Measurements from ENCODE around the gene GJA4. TPM values are rescaled to one million over a fixed set of nuclear protein-coding genes. Genes with fewer than 3 reads are reported as not detected.

GJA4 gene
- total and polyA plus RNA-seq, 4 donors = 6.1 to 10.6 (median 9.1) TPM

DNA sequence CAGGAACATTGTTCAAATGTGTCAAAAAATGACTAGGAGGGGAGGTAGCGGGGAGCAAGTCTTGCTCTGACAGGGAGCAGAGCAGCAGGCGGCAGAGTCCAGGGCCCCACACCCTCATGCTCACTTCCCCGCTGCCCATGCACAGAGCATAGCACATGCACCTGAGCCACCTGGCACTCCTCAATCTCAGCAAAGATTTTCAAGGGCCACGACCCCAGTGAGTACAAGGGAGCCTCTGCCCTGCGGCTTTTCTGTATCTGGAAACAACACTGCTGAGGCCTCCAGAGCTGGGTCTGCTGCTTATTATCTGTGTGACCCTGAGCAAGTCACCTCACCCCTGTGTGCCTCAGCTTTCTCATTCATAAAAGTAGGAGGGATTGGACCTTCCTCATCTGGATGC lies 12.8 kb upstream of the GJA4 start:
- WGBS = 91% methylated on average over 5 of the region's 5 CpGs
- DNase-seq (ENCODE audit: low spot score) = no peak

DNA sequence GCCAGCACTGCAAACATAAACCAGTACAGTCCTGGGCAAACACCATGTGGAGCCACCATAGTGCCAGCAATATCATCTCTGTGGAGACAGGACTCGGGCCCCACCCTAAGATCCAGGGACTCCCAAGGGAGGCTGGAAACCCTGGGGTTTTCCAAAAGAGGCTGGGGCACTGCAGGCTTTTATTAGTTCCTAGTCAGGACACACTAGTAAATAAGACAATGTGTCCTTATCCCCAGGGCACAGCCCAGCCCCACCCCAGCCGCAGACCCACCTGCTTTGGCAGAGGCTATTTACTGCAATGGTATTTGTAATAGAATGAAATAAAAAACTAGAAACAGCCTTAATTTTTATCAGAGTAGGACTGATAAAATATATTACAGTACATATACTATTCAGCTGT lies 12.3 kb upstream of the GJA4 start:
- H3K36me3 ChIP-seq (ENCODE audit: control insufficient read depth in 4 of 4, insufficient read depth in 3 of 4, low read depth in 1 of 4, low read length in 3 of 4) = no peaks in the 10 kb centered on the region
- no peaks in the 10 kb centered on the region for H3K27me3 ChIP-seq (ENCODE audit: control insufficient read depth in 4 of 4, insufficient read depth in 4 of 4, low read length in 3 of 4)
- no peaks in the 10 kb centered on the region for H3K9me3 ChIP-seq (ENCODE audit: control insufficient read depth in 4 of 4, low read length in 3 of 4)
- no peak overlapping the region for H3K9ac ChIP-seq (ENCODE audit: low read depth in 1 of 2, low read length in 2 of 2)
- no peak overlapping the region for H3K4me3 ChIP-seq (ENCODE audit: low read depth in 1 of 3, low read length in 3 of 3)
- TF ChIP-seq, protein P1, sequence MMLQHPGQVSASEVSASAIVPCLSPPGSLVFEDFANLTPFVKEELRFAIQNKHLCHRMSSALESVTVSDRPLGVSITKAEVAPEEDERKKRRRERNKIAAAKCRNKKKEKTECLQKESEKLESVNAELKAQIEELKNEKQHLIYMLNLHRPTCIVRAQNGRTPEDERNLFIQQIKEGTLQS (IDR thresholded peaks at IDR 0.05) = no peak
- peaks cover 8 to 26% (median 16%) of the 10 kb centered on the region in 4 donors for H3K4me1 ChIP-seq (ENCODE audit: control insufficient read depth in 4 of 4, insufficient read depth in 4 of 4, low read length in 3 of 4)
- H3K27ac ChIP-seq (ENCODE audit: low read depth in 1 of 2, low read length in 2 of 2) = no peak overlapping the region
- WGBS = 87% methylated on average over 2 of the region's 2 CpGs
- no peak for DNase-seq (ENCODE audit: low spot score)

More for the DNA sequence above, 12.8 kb upstream of the GJA4 start:
- Histone ChIP-seq H3K27ac (ENCODE audit: low read depth in 1 of 2, low read length in 2 of 2) (no peak overlapping the region), H3K4me3 (ENCODE audit: low read depth in 1 of 3, low read length in 3 of 3) (no peak overlapping the region), H3K27me3 (ENCODE audit: control insufficient read depth in 4 of 4, insufficient read depth in 4 of 4, low read length in 3 of 4) (no peaks in the 10 kb centered on the region), H3K4me1 (ENCODE audit: control insufficient read depth in 4 of 4, insufficient read depth in 4 of 4, low read length in 3 of 4) (peaks cover 7 to 21% (median 13%) of the 10 kb centered on the region in 4 donors), H3K9me3 (ENCODE audit: control insufficient read depth in 4 of 4, low read length in 3 of 4) (no peaks in the 10 kb centered on the region), H3K36me3 (ENCODE audit: control insufficient read depth in 4 of 4, insufficient read depth in 3 of 4, low read depth in 1 of 4, low read length in 3 of 4) (no peaks in the 10 kb centered on the region), H3K9ac (ENCODE audit: low read depth in 1 of 2, low read length in 2 of 2) (no peak overlapping the region)
- TF ChIP-seq, protein P2, sequence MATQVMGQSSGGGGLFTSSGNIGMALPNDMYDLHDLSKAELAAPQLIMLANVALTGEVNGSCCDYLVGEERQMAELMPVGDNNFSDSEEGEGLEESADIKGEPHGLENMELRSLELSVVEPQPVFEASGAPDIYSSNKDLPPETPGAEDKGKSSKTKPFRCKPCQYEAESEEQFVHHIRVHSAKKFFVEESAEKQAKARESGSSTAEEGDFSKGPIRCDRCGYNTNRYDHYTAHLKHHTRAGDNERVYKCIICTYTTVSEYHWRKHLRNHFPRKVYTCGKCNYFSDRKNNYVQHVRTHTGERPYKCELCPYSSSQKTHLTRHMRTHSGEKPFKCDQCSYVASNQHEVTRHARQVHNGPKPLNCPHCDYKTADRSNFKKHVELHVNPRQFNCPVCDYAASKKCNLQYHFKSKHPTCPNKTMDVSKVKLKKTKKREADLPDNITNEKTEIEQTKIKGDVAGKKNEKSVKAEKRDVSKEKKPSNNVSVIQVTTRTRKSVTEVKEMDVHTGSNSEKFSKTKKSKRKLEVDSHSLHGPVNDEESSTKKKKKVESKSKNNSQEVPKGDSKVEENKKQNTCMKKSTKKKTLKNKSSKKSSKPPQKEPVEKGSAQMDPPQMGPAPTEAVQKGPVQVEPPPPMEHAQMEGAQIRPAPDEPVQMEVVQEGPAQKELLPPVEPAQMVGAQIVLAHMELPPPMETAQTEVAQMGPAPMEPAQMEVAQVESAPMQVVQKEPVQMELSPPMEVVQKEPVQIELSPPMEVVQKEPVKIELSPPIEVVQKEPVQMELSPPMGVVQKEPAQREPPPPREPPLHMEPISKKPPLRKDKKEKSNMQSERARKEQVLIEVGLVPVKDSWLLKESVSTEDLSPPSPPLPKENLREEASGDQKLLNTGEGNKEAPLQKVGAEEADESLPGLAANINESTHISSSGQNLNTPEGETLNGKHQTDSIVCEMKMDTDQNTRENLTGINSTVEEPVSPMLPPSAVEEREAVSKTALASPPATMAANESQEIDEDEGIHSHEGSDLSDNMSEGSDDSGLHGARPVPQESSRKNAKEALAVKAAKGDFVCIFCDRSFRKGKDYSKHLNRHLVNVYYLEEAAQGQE (IDR thresholded peaks at IDR 0.05) = no peak
- TF ChIP-seq NR2F2 (IDR thresholded peaks at IDR 0.05) (no peak), TAF1 (conservative IDR thresholded peaks at IDR 0.05) (no peak), SP1 (IDR thresholded peaks at IDR 0.05) (no peak), EGR1 (IDR thresholded peaks at IDR 0.05; ENCODE audit: low read depth in 2 of 2) (no peak), RAD21 (IDR thresholded peaks at IDR 0.05) (no peak), FOXA2 (IDR thresholded peaks at IDR 0.05) (no peak), GABPA (IDR thresholded peaks at IDR 0.05 in 1 of 2, conservative IDR thresholded peaks at IDR 0.05 in 1 of 2) (no peak), HNF4A (conservative IDR thresholded peaks at IDR 0.05) (no peak), YY1 (IDR thresholded peaks at IDR 0.05) (no peak)
- TF ChIP-seq, protein P3, sequence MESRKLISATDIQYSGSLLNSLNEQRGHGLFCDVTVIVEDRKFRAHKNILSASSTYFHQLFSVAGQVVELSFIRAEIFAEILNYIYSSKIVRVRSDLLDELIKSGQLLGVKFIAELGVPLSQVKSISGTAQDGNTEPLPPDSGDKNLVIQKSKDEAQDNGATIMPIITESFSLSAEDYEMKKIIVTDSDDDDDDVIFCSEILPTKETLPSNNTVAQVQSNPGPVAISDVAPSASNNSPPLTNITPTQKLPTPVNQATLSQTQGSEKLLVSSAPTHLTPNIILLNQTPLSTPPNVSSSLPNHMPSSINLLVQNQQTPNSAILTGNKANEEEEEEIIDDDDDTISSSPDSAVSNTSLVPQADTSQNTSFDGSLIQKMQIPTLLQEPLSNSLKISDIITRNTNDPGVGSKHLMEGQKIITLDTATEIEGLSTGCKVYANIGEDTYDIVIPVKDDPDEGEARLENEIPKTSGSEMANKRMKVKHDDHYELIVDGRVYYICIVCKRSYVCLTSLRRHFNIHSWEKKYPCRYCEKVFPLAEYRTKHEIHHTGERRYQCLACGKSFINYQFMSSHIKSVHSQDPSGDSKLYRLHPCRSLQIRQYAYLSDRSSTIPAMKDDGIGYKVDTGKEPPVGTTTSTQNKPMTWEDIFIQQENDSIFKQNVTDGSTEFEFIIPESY (IDR thresholded peaks at IDR 0.05) = no peak
- TF ChIP-seq, protein P1 (IDR thresholded peaks at IDR 0.05) = no peak

All from liver (tissue), 9 donors.